IPS-18c (cell line): ENCODE results near the gene AFAP1L2.
"Not testable (repeated sequence)": the region's sequence is repeated elsewhere in the genome, so short reads cannot be mapped to it uniquely, and the experiment has no call there.

Source experiments
- H3K4me3 ChIP-seq: 2 replicates; pipeline ENCODE4 v1.7.0; 2013; ENCODE audit warnings: low read depth, mild to moderate bottlenecking, low read length, moderate library complexity; ENCODE audit not compliant: insufficient read depth
- H3K9me3 ChIP-seq: one replicate; pipeline ENCODE4 v1.6.1; 2013; ENCODE audit warnings: mild to moderate bottlenecking, low read length, moderate library complexity; ENCODE audit not compliant: control insufficient read depth, insufficient read depth

Gene AFAP1L2

DNA sequence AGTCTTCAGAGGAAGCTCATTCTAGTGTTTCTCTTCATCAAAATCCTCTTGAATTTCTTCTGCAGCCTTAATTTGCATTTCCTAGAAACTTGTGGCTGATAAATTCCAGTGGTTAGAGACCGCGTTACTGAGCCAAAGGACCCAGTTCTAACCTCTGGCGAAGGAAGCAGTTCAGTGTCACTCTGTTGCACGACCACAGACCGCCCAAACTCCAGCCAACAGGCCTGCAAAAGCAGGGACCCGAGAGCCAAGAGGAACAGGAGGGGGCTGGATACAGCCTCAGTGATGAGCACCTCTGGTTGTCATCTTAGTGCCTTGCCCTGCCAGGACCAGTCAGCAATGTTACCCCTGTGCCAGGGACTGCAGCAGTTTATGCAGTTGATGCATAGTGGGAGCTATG lies 70.0 kb downstream of the AFAP1L2 start:
- Histone ChIP-seq H3K9me3 (peaks cover 2% of the 10 kb centered on the region), H3K4me3 (no peak overlapping the region)

DNA sequence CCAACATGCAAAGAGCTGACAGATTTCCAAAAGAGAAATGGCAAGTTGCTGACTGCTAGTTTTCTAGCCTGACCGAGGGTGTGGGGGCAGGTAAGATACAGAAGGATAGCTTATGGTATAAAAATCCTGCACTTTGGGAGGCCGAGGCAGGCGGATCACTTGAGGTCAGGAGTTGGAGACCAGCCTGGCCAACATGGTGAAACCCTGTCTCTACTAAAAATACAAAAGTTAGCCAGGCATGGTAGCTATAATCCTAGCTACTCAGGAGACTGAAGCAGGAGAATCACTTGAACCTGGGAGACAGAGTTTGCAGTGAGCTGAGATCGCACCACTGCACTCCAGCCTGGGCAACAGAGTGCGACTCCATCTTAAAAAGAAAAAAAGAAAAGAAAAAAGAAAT lies 70.9 kb downstream of the AFAP1L2 start:
- H3K9me3 ChIP-seq, H3K4me3 ChIP-seq: not testable (repeated sequence)

DNA sequence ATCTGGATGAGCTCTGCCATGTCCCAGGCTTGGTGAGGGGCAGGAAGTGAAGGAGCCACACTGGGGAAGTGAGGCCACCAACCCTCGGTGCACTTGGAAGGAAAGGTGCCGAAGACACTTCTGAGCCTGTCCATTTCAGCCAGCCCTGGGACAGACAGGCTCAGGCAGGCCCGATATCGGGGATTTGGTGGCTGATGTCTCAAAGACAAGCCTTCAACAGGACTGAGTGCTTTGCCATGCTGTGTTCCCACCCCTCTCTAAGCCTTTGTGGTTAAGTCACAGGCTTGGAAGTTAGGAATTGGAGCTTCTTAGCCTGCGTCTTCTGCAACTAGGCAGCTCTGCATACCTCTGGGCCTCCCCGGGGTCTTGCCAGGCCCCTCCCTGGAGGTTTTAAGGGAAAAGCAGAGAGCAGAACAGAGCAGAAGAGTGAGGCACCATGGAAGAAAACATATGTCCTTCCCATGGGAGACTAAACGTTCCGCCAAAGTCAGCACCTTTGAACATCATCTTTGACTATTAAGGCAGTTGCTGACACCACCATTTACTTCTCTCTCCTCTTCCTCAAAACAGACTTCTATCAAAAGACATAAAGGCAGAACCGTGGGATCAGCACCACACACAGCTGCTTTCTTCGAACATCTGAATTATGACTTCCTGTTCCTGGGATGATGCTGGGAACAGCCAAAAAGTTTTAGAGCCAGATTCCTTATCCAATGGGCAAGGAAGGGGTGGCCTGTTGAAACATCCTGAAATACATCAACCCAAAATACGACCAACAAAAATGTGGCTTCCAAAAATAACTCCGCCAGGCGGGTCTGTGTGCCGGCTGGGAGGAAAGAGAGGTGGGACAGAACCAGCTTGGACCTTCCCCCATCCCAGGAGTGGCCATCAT lies 71.8 kb downstream of the AFAP1L2 start:
- H3K9me3 ChIP-seq: peaks cover 2% of the 10 kb centered on the region
- H3K4me3 ChIP-seq: no peak overlapping the region

DNA sequence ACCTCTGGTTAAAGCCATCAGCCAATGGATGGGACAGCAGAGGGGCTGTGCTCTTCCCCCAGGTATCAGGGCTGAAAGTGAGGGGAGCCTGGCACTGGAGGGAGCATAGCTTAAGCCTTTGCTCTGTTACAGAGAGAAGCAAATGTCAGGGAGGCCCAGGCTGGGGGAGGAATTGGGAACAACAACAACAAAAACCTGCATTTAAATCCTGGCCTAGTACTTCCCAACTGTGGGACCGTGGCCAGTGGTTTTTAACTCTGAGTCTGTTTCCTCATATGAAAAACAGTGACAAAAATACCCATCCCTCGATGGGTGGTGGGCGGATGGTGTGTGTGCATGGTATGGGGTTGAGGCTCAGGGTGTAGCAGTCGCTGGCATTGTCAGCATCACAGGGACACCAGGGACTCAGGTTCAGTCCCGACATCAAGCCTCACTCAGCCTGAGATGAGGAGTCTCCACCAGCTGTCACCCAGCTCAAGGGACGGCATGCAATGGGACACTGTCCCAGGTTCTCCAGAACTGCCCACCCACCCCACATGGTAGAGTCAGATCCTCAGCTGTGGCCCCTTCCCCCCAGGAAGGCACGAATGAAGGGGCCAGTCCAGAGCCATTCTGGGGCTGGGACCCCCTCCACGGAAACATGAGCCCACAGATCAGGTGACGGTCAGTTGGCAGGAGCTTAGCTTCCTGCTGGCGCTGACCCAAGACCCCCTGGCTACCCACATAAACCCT lies 74.5 kb downstream of the AFAP1L2 start:
- peaks cover 2% of the 10 kb centered on the region for H3K9me3 ChIP-seq
- no peak overlapping the region for H3K4me3 ChIP-seq

DNA sequence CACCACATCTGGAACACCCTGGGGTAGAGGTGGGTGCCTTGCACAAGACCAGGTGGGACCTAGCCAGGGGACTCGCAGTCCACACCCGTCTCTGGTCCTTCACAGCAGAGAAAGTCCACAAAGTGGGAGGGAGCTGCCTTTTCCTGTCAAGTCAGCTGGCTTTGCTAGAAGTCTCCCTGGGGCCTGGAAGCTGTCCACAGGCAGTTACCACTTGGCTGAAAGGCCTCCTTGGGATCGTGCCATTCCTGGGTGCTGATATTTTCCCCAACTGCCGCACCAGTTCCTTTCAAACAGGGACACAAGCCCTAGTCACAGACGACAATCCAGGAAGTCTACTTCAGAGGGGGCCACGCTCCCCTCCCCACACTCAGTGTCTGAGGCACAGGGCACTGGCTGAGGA lies 75.4 kb downstream of the AFAP1L2 start:
- peaks cover 2% of the 10 kb centered on the region for H3K9me3 ChIP-seq
- no peak overlapping the region for H3K4me3 ChIP-seq

DNA sequence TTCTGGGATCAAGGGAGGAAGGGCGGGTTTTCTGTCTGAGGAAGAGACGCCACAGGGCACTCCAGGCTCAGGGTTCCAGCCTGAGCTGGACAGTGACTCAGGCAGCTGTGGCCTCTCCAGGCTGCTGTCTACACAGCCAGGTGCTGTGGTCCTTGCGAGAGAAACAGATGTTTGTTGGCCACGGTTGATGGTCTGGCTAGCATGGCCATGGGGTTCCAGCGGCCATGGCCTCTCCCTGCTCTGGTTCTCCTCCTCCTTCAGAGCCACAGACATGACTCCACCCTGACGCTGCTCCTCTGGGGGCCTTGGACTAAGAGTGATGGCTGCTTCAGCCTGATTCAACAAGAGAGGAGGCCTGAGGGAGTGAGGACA lies 75.9 kb downstream of the AFAP1L2 start:
- Histone ChIP-seq H3K9me3 (peaks cover 2% of the 10 kb centered on the region), H3K4me3 (no peak overlapping the region)

DNA sequence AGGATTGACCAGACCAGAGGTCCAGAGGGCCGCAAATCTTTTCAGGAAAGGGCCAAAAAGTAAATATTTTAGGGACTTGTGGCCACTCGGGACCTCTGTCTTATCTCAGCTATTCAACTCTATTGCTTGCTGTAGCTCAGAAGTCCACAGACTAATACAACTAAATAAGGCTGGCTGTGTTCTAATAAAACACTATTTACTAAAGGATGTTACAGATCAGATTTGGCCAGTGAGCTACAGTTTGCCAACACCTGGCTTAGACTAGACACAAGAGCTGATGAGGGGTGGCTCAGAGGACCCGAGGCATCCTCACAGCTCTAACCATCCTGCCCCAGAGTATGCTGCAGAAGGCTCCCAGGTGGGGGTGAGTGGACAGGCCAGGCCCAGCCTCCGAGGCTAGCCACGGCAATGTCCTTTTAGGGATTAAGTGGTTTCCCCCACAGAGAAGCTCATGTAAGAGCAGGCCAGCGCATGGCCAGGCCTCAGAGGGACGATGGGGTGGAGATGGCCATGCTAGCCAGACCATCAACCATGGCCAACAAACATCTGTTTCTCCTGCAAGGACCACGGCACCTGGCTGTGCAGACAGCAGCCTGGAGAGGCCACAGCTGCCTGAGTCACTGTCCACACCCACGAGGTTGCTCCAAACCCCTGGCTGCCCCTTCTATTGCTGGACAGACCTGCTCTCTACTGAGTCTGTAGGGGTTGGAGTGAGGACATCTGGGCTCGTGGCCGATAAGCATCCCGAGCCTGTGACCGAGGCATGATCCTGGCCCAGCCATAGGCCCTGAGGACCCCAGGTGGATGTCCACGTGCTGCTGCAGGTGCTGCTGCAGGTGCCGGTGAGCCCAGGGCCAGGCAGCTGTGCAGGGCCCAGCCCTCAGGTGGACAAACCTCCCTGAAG lies 76.5 kb downstream of the AFAP1L2 start:
- H3K9me3 ChIP-seq: peaks cover 2% of the 10 kb centered on the region
- H3K4me3 ChIP-seq: no peak overlapping the region

DNA sequence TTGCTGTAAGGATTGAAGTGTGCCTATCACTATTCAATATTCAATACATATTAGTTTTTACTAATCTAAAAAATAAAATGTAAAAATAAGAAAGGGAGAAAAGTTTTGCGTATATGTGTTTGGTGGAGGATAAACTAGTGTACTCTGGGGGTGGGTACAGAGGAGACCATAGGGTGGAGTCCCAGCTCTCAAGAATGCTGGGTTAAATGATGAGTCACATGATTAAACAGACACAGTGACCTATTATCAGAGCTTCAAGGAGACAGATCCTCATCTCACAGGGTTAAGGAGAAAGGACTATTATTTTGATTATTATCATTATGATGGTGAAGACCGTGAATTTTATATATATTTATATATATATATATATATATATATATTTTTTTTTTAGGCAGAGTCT lies 77.5 kb downstream of the AFAP1L2 start:
- peaks cover 2% of the 10 kb centered on the region for H3K9me3 ChIP-seq
- no peak overlapping the region for H3K4me3 ChIP-seq

DNA sequence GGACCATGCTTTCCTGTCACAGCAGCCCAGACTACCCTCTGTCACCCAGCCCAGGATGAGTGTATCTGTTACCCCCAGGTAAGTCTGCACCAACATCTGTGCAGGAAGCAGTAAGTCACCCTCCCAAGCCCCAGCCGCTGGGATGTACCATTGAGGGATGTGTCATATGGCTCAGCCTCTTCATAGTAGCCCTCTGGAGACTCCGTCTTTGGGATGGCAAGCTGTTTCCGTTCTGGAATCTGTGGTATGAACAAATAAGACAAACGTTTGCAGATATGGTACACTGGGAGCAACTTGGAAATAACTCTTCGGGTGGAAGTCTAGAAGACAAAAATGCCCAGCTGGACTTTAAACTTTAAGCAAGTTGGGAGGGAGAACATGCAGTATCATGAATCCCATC lies 81.3 kb downstream of the AFAP1L2 start:
- Histone ChIP-seq H3K9me3 (no peaks in the 10 kb centered on the region), H3K4me3 (no peak overlapping the region)

DNA sequence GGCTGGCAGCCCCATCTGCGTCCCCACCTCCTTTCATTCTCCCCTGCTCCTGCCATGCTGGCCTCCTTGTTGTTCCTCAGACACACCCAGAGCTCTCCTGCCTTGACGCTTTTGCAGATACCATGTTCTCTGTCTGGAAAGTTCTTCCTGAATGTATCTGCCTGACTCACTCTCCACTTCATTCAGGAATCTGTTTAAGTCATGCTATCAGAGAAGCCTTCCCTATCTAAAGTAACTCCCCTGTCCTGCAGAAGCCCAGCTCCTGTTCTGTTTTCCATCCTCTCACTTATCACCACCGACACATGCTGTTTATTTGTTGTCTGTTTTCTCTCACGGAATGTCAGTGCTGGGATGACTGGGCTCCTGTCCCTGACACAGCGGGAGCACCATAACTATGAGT lies 82.0 kb downstream of the AFAP1L2 start:
- no peak overlapping the region for H3K4me3 ChIP-seq
- no peaks in the 10 kb centered on the region for H3K9me3 ChIP-seq

DNA sequence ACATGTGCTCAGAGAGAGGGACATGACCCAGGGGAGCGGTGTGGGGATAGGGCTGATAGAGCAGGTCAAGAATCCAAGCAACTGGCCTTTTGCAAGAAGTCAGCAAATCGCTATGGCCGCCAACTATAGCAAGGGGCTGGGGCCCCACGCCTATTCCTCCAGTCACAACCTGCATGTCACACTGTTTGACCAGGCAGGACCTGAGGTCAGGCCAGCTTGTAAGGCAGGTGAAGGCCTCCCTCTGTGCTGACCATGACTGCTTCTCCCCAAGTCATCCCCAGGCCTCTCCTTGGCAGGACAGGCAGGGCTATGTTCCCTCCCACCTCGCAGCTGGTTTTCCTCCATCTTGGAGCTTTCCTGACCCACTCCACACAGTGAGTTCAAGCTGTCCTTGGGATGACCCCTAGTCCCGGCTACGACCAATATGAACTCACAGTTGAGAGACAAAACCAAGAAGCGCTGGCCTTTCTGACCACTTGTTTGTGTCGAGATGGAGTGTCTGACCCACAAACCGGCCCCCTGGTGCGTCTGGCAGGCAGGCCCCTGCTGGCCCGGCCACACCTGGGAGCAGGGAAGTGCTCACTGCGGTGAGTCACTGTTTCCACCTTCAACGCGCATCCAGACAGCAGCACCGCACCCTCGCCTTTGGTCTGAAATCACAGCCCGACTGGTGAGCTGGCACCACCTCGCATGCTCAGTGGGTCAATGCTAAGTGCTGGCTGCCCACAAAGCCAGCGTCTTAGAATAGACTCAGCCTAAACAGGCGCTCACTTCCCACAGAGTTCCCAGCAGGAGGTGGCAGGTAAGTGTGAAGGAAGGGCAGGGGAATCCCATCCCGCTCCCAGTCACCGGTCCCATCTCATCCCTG lies 83.8 kb downstream of the AFAP1L2 start:
- no peak overlapping the region for H3K4me3 ChIP-seq

DNA sequence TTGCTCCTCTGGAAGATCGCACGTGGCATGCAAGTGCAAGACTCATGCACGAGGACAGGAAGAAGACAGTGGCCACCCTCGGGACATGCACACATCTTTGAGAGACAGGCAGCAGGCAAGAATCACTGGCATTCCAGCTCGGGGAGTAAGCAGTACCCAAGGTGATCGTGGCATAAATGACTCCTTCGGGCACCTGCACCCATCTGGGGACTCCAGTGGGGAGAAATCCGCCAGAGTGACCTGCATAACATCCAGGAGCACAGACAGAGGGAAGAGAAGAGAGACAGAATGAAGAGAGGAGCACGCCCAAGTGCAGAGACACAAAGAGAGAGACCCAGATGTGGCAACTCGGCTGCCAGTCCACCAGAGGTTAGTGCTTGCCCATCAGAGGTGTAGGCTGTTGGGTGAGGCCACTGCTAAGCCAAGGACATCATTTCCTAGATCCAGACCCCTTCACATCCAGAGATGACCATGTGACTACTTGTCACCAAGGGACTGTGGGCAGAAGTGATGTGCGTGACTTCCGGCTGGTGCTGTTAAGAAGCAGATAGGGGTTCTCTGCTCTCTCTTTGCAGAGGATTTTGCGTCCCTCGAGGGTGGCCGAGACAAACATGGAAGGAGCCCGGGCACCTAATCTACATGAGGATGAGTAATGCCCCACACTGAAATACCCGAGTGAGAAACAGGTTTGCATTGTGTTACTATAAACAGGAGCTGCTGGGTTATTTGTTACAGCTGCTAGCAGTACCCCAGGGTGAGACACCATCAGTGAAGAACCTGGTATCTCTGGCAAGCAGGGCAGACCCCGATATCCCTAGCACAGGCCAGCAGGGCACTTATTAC lies 84.7 kb downstream of the AFAP1L2 start:
- Histone ChIP-seq H3K9me3 (no peaks in the 10 kb centered on the region), H3K4me3 (no peak overlapping the region)

More for the DNA sequence above, 83.8 kb downstream of the AFAP1L2 start:
- H3K9me3 ChIP-seq: no peaks in the 10 kb centered on the region

DNA sequence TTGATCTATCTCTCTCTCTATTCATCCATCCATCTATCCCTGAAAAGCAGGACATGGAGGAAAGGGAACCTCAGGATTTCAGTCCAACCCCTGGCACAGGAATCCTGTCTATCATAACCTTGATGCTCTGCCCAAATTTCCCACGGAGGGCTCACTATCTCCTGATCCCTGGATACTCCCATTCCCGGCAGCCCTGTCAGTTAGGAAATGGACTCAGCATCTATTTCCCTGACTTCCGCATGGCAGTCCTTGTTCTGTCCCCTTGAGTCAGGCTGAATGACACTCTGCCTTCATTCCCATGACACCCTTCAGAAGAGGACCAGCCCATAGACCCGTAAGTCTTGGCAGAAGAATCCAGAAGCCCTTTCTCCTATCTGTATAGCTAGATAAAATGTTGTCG lies 87.6 kb downstream of the AFAP1L2 start:
- no peaks in the 10 kb centered on the region for H3K9me3 ChIP-seq
- no peak overlapping the region for H3K4me3 ChIP-seq

DNA sequence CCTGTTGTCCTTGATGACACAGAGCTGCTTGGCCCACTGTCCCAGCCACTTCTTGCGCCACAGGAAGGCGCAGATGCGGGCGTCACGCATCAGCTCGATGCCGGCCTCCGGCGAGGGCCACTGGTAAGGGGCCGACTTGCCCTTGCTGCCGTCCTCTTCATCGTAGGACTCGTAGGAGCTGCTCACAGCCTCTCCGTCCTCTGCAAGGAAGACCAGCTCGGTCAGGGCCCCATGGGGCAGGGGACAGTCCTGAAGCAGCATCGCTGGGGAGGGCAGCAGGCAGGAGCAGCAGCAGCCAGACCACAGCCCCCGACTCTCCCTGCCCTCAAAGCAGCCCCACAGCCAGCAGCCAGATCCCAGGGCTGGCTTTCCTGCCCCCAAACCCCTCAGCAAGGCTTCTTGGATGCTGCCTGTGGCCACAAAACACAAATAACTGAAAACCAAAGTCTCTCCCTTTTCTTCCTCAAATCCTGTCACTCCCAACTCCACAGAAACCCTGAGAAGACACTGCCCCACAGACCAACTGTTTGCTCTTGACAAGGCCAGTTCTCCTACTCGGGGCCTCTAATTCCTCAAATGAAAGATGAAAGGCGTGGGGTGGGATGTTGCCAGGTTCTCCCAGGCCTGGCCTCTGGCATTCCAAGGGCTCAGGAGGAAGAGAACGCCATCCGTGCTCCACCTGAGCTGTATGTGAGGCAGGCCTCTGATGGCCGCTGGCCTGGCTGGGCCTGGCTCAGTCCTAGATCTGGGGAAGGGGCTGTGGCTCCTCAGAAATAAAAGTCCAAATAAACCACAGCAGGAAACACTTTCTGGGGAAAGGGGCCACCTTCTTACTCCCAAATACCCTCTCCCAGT lies 88.5 kb downstream of the AFAP1L2 start:
- Histone ChIP-seq H3K4me3 (no peak overlapping the region), H3K9me3 (no peaks in the 10 kb centered on the region)

DNA sequence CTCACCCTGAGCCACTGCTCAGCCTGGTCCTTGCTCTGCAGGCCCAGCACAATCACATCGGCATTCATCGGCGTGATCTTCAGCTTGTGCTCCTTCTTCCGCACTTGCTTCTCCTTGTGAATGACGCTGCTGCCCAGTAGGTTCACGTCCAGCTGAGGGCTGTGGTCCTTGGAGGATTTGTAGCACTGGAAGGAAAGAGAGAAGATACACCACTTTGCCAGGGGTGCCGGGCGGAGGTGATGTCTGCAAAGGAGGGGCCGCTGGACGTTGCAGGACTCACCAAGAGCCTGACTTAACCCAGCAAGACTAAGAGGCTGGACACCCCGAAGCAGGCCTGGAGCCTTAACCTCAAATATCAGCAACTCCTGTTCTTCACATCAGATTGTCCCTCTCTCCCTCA lies 90.4 kb downstream of the AFAP1L2 start:
- Histone ChIP-seq H3K9me3 (no peaks in the 10 kb centered on the region), H3K4me3 (no peak overlapping the region)
